HS-5 (cell line): ENCODE data around the gene SLC25A4.
"Not testable (repeated sequence)": the region's sequence is repeated elsewhere in the genome, so short reads cannot be mapped to it uniquely, and the experiment has no call there.

Experiments used
- DNase-seq: peaks from one replicate; pipeline ENCODE4 v3.0.0-alpha.2; 2012; ENCODE audit warnings: low read depth

The SLC25A4 gene

GRCh38 chr4:185183622-185184281 lies 40.7 kb downstream of the SLC25A4 start:
- peak; percentile 55 for DNase-seq

- DNase-seq: no peak
Observed at GRCh38 chr4:185186769-185187168, 43.7 kb downstream of the SLC25A4 start.

GRCh38 chr4:185189606-185190305 lies 46.7 kb downstream of the SLC25A4 start:
- DNase-seq: no peak

- DNase-seq: no peak
Observed at GRCh38 chr4:185190306-185190856, 47.3 kb downstream of the SLC25A4 start.

GRCh38 chr4:185192059-185192458 lies 49.0 kb downstream of the SLC25A4 start:
- no peak for DNase-seq

- no peak for DNase-seq
Observed at GRCh38 chr4:185194924-185195888, 52.1 kb downstream of the SLC25A4 start.

GRCh38 chr4:185196437-185196836 lies 53.4 kb downstream of the SLC25A4 start:
- DNase-seq: no peak

GRCh38 chr4:185198189-185198588 lies 55.1 kb downstream of the SLC25A4 start:
- DNase-seq: not testable (repeated sequence)
